ENCODE measurements around the gene NUDC. TPM values are rescaled to one million over a fixed set of nuclear protein-coding genes. Genes with fewer than 3 reads are reported as not detected.
A peak's percentile ranks its signal among the peaks of the same experiment; 100 is the strongest.

The NUDC gene
- total and polyA plus RNA-seq, 2 of the 13 experiments (the other 11 are each of a cell fraction or from before 2014, with no cell fraction given), result 34.7 to 104 TPM

- TF ChIP-seq TBX2 (CRISPR knock-in tag; IDR thresholded peaks at IDR 0.05; ENCODE audit: borderline replicate concordance) (peak; percentile 95), NCOR1 (IDR thresholded peaks at IDR 0.05; ENCODE audit: borderline replicate concordance, low read length) (peak; percentile 93), USF2 (IDR thresholded peaks at IDR 0.05; ENCODE audit: low read depth, low read length) (no peak), USF2 (CRISPR knock-in tag; IDR thresholded peaks at IDR 0.05; ENCODE audit: borderline replicate concordance) (0 out of 2 replicates have a peak, but pooled peaks have one; percentile 24), DDIT3 (CRISPR knock-in tag; IDR thresholded peaks at IDR 0.05) (no peak), NFE2L1 (CRISPR knock-in tag; IDR thresholded peaks at IDR 0.05; ENCODE audit: borderline replicate concordance) (no peak), CHD2 (IDR thresholded peaks at IDR 0.05; ENCODE audit: low read depth, low read length) (no peak), ZNF839 (CRISPR knock-in tag; IDR thresholded peaks at IDR 0.05; ENCODE audit: borderline replicate concordance) (no peak), MLLT10 (CRISPR knock-in tag; IDR thresholded peaks at IDR 0.05) (no peak), NR0B2 (CRISPR knock-in tag; IDR thresholded peaks at IDR 0.05) (no peak), RARA (CRISPR knock-in tag; IDR thresholded peaks at IDR 0.05) (peak; percentile 99), RARG (CRISPR knock-in tag; IDR thresholded peaks at IDR 0.05; ENCODE audit: low read depth) (no peak), ZNF672 (CRISPR knock-in tag; IDR thresholded peaks at IDR 0.05) (no peak), CTCF (CRISPR knock-in tag; IDR thresholded peaks at IDR 0.05) (peak; percentile 25; the same call in 1 of the 2 replicates), ZHX2 (IDR thresholded peaks at IDR 0.05; ENCODE audit: low read depth) (no peak), ZHX2 (CRISPR knock-in tag; IDR thresholded peaks at IDR 0.05; ENCODE audit: borderline replicate concordance) (no peak), HDAC1 (CRISPR knock-in tag; IDR thresholded peaks at IDR 0.05) (peak; percentile 89), SKI (IDR thresholded peaks at IDR 0.05; ENCODE audit: partially characterized antibody) (peak; percentile 96), ZNF547 (CRISPR knock-in tag; IDR thresholded peaks at IDR 0.05) (no peak)
These were observed 11.0 kb upstream of the NUDC start (continued) for GRCh38 chr1:26910343-26911160.

All from HepG2 (cell line).